Endodermal cell (in vitro differentiated cells): ENCODE data around the gene RNF183. TPM values are rescaled to one million over a fixed set of nuclear protein-coding genes. Genes with fewer than 3 reads are reported as not detected.

Source experiments
- DNase-seq: peaks from one replicate; pipeline ENCODE4 v3.0.0-alpha.2; 2017
- H3K27ac ChIP-seq: 2 replicates; pipeline ENCODE4 v1.5.1; 2013; ENCODE audit warnings: mild to moderate bottlenecking, low read depth, low read length, moderate library complexity
- H3K27me3 ChIP-seq: 2 replicates; pipeline ENCODE4 v1.6.1; 2013; ENCODE audit warnings: mild to moderate bottlenecking, low read length, moderate library complexity; ENCODE audit not compliant: insufficient read depth, control insufficient read depth, poor library complexity, severe bottlenecking
- H3K36me3 ChIP-seq: 2 replicates; pipeline ENCODE4 v1.7.0; 2013; ENCODE audit warnings: mild to moderate bottlenecking, low read length, moderate library complexity; ENCODE audit not compliant: control insufficient read depth, insufficient read depth
- H3K4me1 ChIP-seq: one replicate; pipeline ENCODE4 v1.7.0; 2013; ENCODE audit warnings: low read length; ENCODE audit not compliant: control insufficient read depth, insufficient read depth
- H3K4me3 ChIP-seq: 2 replicates; pipeline ENCODE4 v1.5.1; 2013; ENCODE audit warnings: mild to moderate bottlenecking, low read length, moderate library complexity
- H3K9ac ChIP-seq: 2 replicates; pipeline ENCODE4 v1.6.1; 2013; ENCODE audit warnings: mild to moderate bottlenecking, low read length, moderate library complexity; ENCODE audit not compliant: poor library complexity, severe bottlenecking; ENCODE audit errors: extremely low read depth
- H3K9me3 ChIP-seq: 2 replicates; pipeline ENCODE4 v1.6.1; 2013; ENCODE audit warnings: mild to moderate bottlenecking, low read length, moderate library complexity; ENCODE audit not compliant: control insufficient read depth
- H3K27ac Mint-ChIP-seq: 2 replicates; pipeline ENCODE4 v1.8.0; 2020; ENCODE audit warnings: mixed read lengths
- H3K27me3 Mint-ChIP-seq: 2 replicates; pipeline ENCODE4 v1.8.0; 2021; ENCODE audit warnings: mild to moderate bottlenecking, mixed read lengths; ENCODE audit not compliant: insufficient read depth
- H3K36me3 Mint-ChIP-seq: 2 replicates; pipeline ENCODE4 v1.8.0; 2020; ENCODE audit warnings: low read depth, mixed read lengths
- H3K4me1 Mint-ChIP-seq: 2 replicates; pipeline ENCODE4 v1.8.0; 2020; ENCODE audit warnings: mixed read lengths
- H3K4me3 Mint-ChIP-seq: 2 replicates; pipeline ENCODE4 v1.8.0; 2020; ENCODE audit warnings: mild to moderate bottlenecking, moderate library complexity, mixed read lengths
- H3K9me3 Mint-ChIP-seq: 2 replicates; pipeline ENCODE4 v1.8.0; 2020; ENCODE audit warnings: mild to moderate bottlenecking, mixed read lengths
- WGBS, 2 experiments: methylation state at CpG; one replicate each; pipeline versions ENCODE4 v1.1.5 to v1.1.7; 2013; ENCODE audit warnings: missing lambda C conversion rate in 2 of 2, mixed read lengths in 1 of 2; ENCODE audit not compliant: insufficient coverage in 1 of 2, insufficient read length in 1 of 2; 5-methylcytosine and 5-hydroxymethylcytosine counted together
- total RNA-seq, 2 donors: library from RNA; stranded (reverse); fragmentation: NEBNext Ultra II Directional in 1 of 2; extraction: Animal tissue kit (Norgen Biotek cat#: 25700) in 1 of 2; gene quantifications; 2 replicates in 1 of 2; 3 replicates in 1 of 2; pipeline ENCODE4 v1.2.1, GENCODE V29; 2021
- TF ChIP-seq, protein P1 (sequence below): fragments of 200-600 bp; sonication (generic); conservative IDR thresholded peaks from 2 replicates; pipeline ENCODE4 v1.5.0; 2021; ENCODE audit warnings: antibody characterized with exemption, mild to moderate bottlenecking

Gene RNF183
- total RNA-seq, 2 donors from 2014 or later, result 0.48 to 0.97 TPM

- Mint-ChIP-seq H3K4me3 (no peak overlapping the region), H3K4me1 (no peaks in the 10 kb centered on the region), H3K27me3 (no peaks in the 10 kb centered on the region), H3K36me3 (peaks cover 47% of the 10 kb centered on the region), H3K9me3 (no peaks in the 10 kb centered on the region), H3K27ac (no peak overlapping the region)
- TF ChIP-seq, protein P1, sequence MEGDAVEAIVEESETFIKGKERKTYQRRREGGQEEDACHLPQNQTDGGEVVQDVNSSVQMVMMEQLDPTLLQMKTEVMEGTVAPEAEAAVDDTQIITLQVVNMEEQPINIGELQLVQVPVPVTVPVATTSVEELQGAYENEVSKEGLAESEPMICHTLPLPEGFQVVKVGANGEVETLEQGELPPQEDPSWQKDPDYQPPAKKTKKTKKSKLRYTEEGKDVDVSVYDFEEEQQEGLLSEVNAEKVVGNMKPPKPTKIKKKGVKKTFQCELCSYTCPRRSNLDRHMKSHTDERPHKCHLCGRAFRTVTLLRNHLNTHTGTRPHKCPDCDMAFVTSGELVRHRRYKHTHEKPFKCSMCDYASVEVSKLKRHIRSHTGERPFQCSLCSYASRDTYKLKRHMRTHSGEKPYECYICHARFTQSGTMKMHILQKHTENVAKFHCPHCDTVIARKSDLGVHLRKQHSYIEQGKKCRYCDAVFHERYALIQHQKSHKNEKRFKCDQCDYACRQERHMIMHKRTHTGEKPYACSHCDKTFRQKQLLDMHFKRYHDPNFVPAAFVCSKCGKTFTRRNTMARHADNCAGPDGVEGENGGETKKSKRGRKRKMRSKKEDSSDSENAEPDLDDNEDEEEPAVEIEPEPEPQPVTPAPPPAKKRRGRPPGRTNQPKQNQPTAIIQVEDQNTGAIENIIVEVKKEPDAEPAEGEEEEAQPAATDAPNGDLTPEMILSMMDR, result no peak
- H3K27ac ChIP-seq, result no peak overlapping the region
- no peaks in the 10 kb centered on the region for H3K27me3 ChIP-seq
- no peak overlapping the region for H3K4me3 ChIP-seq
- H3K9me3 ChIP-seq, result no peaks in the 10 kb centered on the region
- H3K9ac ChIP-seq, result no peak overlapping the region
- no peaks in the 10 kb centered on the region for H3K4me1 ChIP-seq
- DNase-seq, result no peak
- peaks cover 43% of the 10 kb centered on the region for H3K36me3 ChIP-seq
- WGBS, 2 experiments, result 89 to 93% methylated on average over 3 of the region's 3 CpGs
These were observed 37.0 kb downstream of the RNF183 start for GRCh38 chr9:113266174-113266573.

GRCh38 chr9:113261917-113262671 lies 41.1 kb downstream of the RNF183 start:
- H3K9me3 ChIP-seq, result no peaks in the 10 kb centered on the region
- Mint-ChIP-seq H3K4me3 (no peak overlapping the region), H3K4me1 (peaks cover 7% of the 10 kb centered on the region), H3K27ac (no peak overlapping the region), H3K36me3 (peaks cover 43% of the 10 kb centered on the region), H3K27me3 (no peaks in the 10 kb centered on the region), H3K9me3 (no peaks in the 10 kb centered on the region)
- no peak overlapping the region for H3K9ac ChIP-seq
- H3K27me3 ChIP-seq, result no peaks in the 10 kb centered on the region
- 86 to 89% methylated on average over 1 of the region's 1 CpG for WGBS, 2 experiments
- DNase-seq, result no peak
- no peaks in the 10 kb centered on the region for H3K4me1 ChIP-seq
- no peak overlapping the region for H3K4me3 ChIP-seq
- H3K27ac ChIP-seq, result no peak overlapping the region
- peaks cover 40% of the 10 kb centered on the region for H3K36me3 ChIP-seq
- TF ChIP-seq, protein P1, result no peak

DNA sequence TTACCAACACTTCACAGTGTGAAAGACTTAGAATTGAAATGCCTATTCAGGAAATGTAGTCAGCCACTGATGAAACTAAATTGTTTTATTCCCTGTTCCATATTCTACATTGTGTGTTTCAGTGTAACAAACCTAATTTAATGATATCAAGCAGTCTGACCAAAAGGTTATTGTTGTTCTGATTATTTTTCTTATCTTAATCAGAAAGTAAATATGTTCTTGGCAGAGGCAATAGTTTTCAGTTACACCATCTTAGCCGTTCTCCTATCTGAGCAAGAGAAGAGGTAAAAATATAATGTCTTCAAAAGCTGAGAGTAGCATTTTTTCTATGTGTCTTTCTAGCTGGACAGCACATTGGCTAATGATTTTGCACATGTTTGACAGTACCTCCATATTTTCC lies 44.9 kb downstream of the RNF183 start:
- Histone ChIP-seq H3K4me3 (no peak overlapping the region), H3K9ac (no peak overlapping the region), H3K27me3 (no peaks in the 10 kb centered on the region), H3K4me1 (no peaks in the 10 kb centered on the region), H3K9me3 (no peaks in the 10 kb centered on the region), H3K27ac (no peak overlapping the region), H3K36me3 (peaks cover 43% of the 10 kb centered on the region)
- Mint-ChIP-seq H3K36me3 (peaks cover 44% of the 10 kb centered on the region), H3K9me3 (no peaks in the 10 kb centered on the region), H3K27ac (no peak overlapping the region), H3K4me1 (peaks cover 7% of the 10 kb centered on the region), H3K4me3 (no peak overlapping the region), H3K27me3 (no peaks in the 10 kb centered on the region)
- TF ChIP-seq, protein P1, result no peak
- 86 to 100% methylated on average over 1 of the region's 1 CpG for WGBS, 2 experiments
- no peak for DNase-seq
